ENCODE data around the gene PPP6C. TPM values are rescaled to one million over a fixed set of nuclear protein-coding genes. Genes with fewer than 3 reads are reported as not detected.
A peak's percentile ranks its signal among the peaks of the same experiment; 100 is the strongest.

PPP6C gene
- total and polyA plus RNA-seq, 2 of the 13 experiments (the other 11 are each of a cell fraction or from before 2014, with no cell fraction given) = 18.5 to 20.9 TPM

GRCh38 chr9:125189361-125190289, at the start of gene PPP6C (continued):
- peak; percentile 74 for TF ChIP-seq ZNF501 (CRISPR knock-in tag; IDR thresholded peaks at IDR 0.05)
- TF ChIP-seq ZNF280B (CRISPR knock-in tag; IDR thresholded peaks at IDR 0.05; ENCODE audit: borderline replicate concordance) = no peak
- TF ChIP-seq, protein P1, sequence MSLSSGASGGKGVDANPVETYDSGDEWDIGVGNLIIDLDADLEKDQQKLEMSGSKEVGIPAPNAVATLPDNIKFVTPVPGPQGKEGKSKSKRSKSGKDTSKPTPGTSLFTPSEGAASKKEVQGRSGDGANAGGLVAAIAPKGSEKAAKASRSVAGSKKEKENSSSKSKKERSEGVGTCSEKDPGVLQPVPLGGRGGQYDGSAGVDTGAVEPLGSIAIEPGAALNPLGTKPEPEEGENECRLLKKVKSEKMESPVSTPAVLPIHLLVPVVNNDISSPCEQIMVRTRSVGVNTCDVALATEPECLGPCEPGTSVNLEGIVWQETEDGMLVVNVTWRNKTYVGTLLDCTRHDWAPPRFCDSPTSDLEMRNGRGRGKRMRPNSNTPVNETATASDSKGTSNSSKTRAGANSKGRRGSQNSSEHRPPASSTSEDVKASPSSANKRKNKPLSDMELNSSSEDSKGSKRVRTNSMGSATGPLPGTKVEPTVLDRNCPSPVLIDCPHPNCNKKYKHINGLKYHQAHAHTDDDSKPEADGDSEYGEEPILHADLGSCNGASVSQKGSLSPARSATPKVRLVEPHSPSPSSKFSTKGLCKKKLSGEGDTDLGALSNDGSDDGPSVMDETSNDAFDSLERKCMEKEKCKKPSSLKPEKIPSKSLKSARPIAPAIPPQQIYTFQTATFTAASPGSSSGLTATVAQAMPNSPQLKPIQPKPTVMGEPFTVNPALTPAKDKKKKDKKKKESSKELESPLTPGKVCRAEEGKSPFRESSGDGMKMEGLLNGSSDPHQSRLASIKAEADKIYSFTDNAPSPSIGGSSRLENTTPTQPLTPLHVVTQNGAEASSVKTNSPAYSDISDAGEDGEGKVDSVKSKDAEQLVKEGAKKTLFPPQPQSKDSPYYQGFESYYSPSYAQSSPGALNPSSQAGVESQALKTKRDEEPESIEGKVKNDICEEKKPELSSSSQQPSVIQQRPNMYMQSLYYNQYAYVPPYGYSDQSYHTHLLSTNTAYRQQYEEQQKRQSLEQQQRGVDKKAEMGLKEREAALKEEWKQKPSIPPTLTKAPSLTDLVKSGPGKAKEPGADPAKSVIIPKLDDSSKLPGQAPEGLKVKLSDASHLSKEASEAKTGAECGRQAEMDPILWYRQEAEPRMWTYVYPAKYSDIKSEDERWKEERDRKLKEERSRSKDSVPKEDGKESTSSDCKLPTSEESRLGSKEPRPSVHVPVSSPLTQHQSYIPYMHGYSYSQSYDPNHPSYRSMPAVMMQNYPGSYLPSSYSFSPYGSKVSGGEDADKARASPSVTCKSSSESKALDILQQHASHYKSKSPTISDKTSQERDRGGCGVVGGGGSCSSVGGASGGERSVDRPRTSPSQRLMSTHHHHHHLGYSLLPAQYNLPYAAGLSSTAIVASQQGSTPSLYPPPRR (CRISPR knock-in tag; IDR thresholded peaks at IDR 0.05; ENCODE audit: borderline replicate concordance) = 0 out of 2 replicates have a peak, but pooled peaks have one; percentile 8
- TF ChIP-seq FOSL2 (CRISPR knock-in tag; IDR thresholded peaks at IDR 0.05) = peak; percentile 52
- TF ChIP-seq ZNF597 (CRISPR knock-in tag; IDR thresholded peaks at IDR 0.05) = no peak
- TF ChIP-seq JDP2 (CRISPR knock-in tag; IDR thresholded peaks at IDR 0.05; ENCODE audit: borderline replicate concordance) = no peak
- no peak for TF ChIP-seq RBM22 (optimal IDR thresholded peaks at IDR 0.05; ENCODE audit: low read length)
- TF ChIP-seq, protein P2, sequence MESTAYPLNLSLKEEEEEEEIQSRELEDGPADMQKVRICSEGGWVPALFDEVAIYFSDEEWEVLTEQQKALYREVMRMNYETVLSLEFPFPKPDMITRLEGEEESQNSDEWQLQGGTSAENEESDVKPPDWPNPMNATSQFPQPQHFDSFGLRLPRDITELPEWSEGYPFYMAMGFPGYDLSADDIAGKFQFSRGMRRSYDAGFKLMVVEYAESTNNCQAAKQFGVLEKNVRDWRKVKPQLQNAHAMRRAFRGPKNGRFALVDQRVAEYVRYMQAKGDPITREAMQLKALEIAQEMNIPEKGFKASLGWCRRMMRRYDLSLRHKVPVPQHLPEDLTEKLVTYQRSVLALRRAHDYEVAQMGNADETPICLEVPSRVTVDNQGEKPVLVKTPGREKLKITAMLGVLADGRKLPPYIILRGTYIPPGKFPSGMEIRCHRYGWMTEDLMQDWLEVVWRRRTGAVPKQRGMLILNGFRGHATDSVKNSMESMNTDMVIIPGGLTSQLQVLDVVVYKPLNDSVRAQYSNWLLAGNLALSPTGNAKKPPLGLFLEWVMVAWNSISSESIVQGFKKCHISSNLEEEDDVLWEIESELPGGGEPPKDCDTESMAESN (CRISPR knock-in tag; conservative IDR thresholded peaks at IDR 0.05) = peak; percentile 75; the same call in 1 of the 2 replicates
- TF ChIP-seq ARNTL (CRISPR knock-in tag; IDR thresholded peaks at IDR 0.05) = no peak
- TF ChIP-seq ZXDC (CRISPR knock-in tag; IDR thresholded peaks at IDR 0.05) = no peak
- TF ChIP-seq ZBTB10 (CRISPR knock-in tag; IDR thresholded peaks at IDR 0.05; ENCODE audit: borderline replicate concordance) = peak; percentile 99
